K562 (cell line): ENCODE results near the gene OST4. TPM values are rescaled to one million over a fixed set of nuclear protein-coding genes. Genes with fewer than 3 reads are reported as not detected.

ENCODE experiments used
- CC2D1A ChIP-seq: fragments of 450-650 bp; IDR thresholded peaks from 2 replicates; pipeline ENCODE4 v1.6.1; 2017; ENCODE audit warnings: mild to moderate bottlenecking
- DEAF1 ChIP-seq: fragments of 450-650 bp; formaldehyde crosslinking; IDR thresholded peaks from 2 replicates; pipeline ENCODE4 v1.4.0; 2020; ENCODE audit warnings: mild to moderate bottlenecking, moderate library complexity
- DMBX1 ChIP-seq: fragments of 250-450 bp; sonication (Bioruptor Pico); IDR thresholded peaks from 2 replicates; pipeline ENCODE4 v1.8.0; 2022; ENCODE audit warnings: inconsistent platforms, mild to moderate bottlenecking, moderate library complexity, borderline replicate concordance
- HMBOX1 ChIP-seq: sonication (generic); IDR thresholded peaks from 2 replicates; pipeline ENCODE4 v1.6.1; 2016
- KDM4B ChIP-seq, 2 experiments: fragments of 450-650 bp in 1 of 2; sonication (generic) in 1 of 2; IDR thresholded peaks; 2 replicates each; pipeline ENCODE4 v1.6.1; 2016 to 2017; ENCODE audit warnings: borderline replicate concordance in 2 of 2, antibody characterized with exemption in 1 of 2, low read depth in 1 of 2, mild to moderate bottlenecking in 1 of 2
- MED1 ChIP-seq: sonication (generic); formaldehyde crosslinking; IDR thresholded peaks from 2 replicates; pipeline ENCODE4 v1.8.1; 2023; ENCODE audit warnings: missing genetic modification reagents, borderline replicate concordance
- NCOA4 ChIP-seq: fragments of 450-650 bp; IDR thresholded peaks from 2 replicates; pipeline ENCODE4 v1.6.1; 2018; ENCODE audit warnings: mild to moderate bottlenecking; ENCODE audit not compliant: partially characterized antibody
- NR2C2 ChIP-seq, 2 experiments: fragments of 200-800 bp in 1 of 2; sonication (Bioruptor generic) in 1 of 2; sonication (generic) in 1 of 2; formaldehyde crosslinking in 1 of 2; IDR thresholded peaks; 2 replicates each; pipeline versions ENCODE4 v1.6.1 to v1.8.0; 2016 to 2022; ENCODE audit warnings: mild to moderate bottlenecking in 1 of 2, missing compliant biosample characterization in 1 of 2, missing genetic modification characterization in 1 of 2, missing genetic modification reagents in 1 of 2
- RNF2 ChIP-seq: sonication (generic); IDR thresholded peaks from 2 replicates; pipeline ENCODE4 v1.6.1; 2016
- TAF1 ChIP-seq: IDR thresholded peaks from 2 replicates; pipeline ENCODE4 v1.6.1; 2011; ENCODE audit warnings: mild to moderate bottlenecking, low read length, moderate library complexity; ENCODE audit not compliant: insufficient read depth, control insufficient read depth, severe bottlenecking; ENCODE audit errors: extremely low read depth
- ZBED1 ChIP-seq: IDR thresholded peaks from 2 replicates; pipeline ENCODE4 v1.6.1; 2014
- ZNF584 ChIP-seq: fragments of 200-800 bp; sonication (Bioruptor generic); IDR thresholded peaks from 2 replicates; pipeline ENCODE4 v1.6.1; 2016; ENCODE audit warnings: low read depth, mild to moderate bottlenecking, missing genetic modification characterization, missing compliant biosample characterization
- ZNF644 ChIP-seq: fragments of 200-800 bp; sonication (Bioruptor generic); IDR thresholded peaks from 2 replicates; pipeline ENCODE4 v1.6.1; 2016; ENCODE audit warnings: low read depth, missing genetic modification characterization, missing compliant biosample characterization
- polyA plus RNA-seq, 8 experiments: library from polyadenylated mRNA; depleted of rRNA in 4 of 8; stranded (reverse) in 5 of 8; unstranded in 3 of 8; fragments of >200 nt; fragmentation: Nextera tagmentation in 2 of 8; fragmentation: Illumina TruSeq in 1 of 8; extraction: Ambion mirVana in 2 of 8; extraction: Trizol in 1 of 8; gene quantifications; 2 replicates each; pipeline versions ENCODE4 v1.2.1 to v1.2.3, GENCODE V29; 2011 to 2014; ENCODE audit warnings: inconsistent platforms in 1 of 8, missing spikeins in 1 of 8
- total RNA-seq, 7 experiments: library from RNA; depleted of rRNA in 6 of 7; stranded (reverse); fragments of >200 nt in 6 of 7; fragmentation: Illumina TruSeq in 2 of 7; extraction: Trizol in 2 of 7; gene quantifications; 2 replicates each; pipeline versions ENCODE4 v1.2.1 to v1.2.3, GENCODE V29; 2011 to 2021; ENCODE audit warnings: low replicate concordance in 1 of 7
- TF ChIP-seq, protein P1 (sequence below): fragments of 200-600 bp; sonication (generic); IDR thresholded peaks from one replicate; pipeline ENCODE4 v1.6.1; 2012; ENCODE audit warnings: mild to moderate bottlenecking, low read depth, low read length, inconsistent platforms

Gene OST4
- total and polyA plus RNA-seq, 9 of the 15 experiments (the other 6 are each of a cell fraction or from before 2014, with no cell fraction given): 186 to 1,155 (median 355) TPM

DNA sequence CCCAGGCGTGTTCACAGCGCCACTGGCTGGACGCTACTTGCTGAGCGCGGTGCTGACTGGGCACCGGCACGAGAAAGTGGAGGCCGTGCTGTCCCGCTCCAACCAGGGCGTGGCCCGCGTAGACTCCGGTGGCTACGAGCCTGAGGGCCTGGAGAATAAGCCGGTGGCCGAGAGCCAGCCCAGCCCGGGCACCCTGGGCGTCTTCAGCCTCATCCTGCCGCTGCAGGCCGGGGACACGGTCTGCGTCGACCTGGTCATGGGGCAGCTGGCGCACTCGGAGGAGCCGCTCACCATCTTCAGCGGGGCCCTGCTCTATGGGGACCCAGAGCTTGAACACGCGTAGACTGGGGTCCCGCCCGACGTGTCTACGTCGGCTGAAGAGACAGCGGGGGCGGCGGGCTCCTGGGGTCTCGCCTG, 14.2 kb upstream of the OST4 start (continued):
- TF ChIP-seq CC2D1A (no peak), RNF2 (peak; percentile 30; the same call in 1 of the 2 replicates), HMBOX1 (no peak), NR2C2 (CRISPR knock-in tag; IDR thresholded peaks at IDR 0.05) (no peak), NR2C2 (tag; IDR thresholded peaks at IDR 0.05) (no peak), ZNF644 (tag) (no peak), NCOA4 (no peak), ZBED1 (no peak), MED1 (CRISPR knock-in tag) (no peak), DMBX1 (CRISPR knock-in tag) (no peak), KDM4B (IDR thresholded peaks at IDR 0.05; ENCODE audit: borderline replicate concordance in 2 of 2, low read depth in 1 of 2) (0 out of 4 replicates have a peak, but pooled peaks of 1 of the 2 experiments have one; percentile 41), TAF1 (no peak), DEAF1 (CRISPR knock-in tag) (peak; percentile 58; the same call in 1 of the 2 replicates), ZNF584 (CRISPR knock-in tag) (no peak)
- TF ChIP-seq, protein P1, sequence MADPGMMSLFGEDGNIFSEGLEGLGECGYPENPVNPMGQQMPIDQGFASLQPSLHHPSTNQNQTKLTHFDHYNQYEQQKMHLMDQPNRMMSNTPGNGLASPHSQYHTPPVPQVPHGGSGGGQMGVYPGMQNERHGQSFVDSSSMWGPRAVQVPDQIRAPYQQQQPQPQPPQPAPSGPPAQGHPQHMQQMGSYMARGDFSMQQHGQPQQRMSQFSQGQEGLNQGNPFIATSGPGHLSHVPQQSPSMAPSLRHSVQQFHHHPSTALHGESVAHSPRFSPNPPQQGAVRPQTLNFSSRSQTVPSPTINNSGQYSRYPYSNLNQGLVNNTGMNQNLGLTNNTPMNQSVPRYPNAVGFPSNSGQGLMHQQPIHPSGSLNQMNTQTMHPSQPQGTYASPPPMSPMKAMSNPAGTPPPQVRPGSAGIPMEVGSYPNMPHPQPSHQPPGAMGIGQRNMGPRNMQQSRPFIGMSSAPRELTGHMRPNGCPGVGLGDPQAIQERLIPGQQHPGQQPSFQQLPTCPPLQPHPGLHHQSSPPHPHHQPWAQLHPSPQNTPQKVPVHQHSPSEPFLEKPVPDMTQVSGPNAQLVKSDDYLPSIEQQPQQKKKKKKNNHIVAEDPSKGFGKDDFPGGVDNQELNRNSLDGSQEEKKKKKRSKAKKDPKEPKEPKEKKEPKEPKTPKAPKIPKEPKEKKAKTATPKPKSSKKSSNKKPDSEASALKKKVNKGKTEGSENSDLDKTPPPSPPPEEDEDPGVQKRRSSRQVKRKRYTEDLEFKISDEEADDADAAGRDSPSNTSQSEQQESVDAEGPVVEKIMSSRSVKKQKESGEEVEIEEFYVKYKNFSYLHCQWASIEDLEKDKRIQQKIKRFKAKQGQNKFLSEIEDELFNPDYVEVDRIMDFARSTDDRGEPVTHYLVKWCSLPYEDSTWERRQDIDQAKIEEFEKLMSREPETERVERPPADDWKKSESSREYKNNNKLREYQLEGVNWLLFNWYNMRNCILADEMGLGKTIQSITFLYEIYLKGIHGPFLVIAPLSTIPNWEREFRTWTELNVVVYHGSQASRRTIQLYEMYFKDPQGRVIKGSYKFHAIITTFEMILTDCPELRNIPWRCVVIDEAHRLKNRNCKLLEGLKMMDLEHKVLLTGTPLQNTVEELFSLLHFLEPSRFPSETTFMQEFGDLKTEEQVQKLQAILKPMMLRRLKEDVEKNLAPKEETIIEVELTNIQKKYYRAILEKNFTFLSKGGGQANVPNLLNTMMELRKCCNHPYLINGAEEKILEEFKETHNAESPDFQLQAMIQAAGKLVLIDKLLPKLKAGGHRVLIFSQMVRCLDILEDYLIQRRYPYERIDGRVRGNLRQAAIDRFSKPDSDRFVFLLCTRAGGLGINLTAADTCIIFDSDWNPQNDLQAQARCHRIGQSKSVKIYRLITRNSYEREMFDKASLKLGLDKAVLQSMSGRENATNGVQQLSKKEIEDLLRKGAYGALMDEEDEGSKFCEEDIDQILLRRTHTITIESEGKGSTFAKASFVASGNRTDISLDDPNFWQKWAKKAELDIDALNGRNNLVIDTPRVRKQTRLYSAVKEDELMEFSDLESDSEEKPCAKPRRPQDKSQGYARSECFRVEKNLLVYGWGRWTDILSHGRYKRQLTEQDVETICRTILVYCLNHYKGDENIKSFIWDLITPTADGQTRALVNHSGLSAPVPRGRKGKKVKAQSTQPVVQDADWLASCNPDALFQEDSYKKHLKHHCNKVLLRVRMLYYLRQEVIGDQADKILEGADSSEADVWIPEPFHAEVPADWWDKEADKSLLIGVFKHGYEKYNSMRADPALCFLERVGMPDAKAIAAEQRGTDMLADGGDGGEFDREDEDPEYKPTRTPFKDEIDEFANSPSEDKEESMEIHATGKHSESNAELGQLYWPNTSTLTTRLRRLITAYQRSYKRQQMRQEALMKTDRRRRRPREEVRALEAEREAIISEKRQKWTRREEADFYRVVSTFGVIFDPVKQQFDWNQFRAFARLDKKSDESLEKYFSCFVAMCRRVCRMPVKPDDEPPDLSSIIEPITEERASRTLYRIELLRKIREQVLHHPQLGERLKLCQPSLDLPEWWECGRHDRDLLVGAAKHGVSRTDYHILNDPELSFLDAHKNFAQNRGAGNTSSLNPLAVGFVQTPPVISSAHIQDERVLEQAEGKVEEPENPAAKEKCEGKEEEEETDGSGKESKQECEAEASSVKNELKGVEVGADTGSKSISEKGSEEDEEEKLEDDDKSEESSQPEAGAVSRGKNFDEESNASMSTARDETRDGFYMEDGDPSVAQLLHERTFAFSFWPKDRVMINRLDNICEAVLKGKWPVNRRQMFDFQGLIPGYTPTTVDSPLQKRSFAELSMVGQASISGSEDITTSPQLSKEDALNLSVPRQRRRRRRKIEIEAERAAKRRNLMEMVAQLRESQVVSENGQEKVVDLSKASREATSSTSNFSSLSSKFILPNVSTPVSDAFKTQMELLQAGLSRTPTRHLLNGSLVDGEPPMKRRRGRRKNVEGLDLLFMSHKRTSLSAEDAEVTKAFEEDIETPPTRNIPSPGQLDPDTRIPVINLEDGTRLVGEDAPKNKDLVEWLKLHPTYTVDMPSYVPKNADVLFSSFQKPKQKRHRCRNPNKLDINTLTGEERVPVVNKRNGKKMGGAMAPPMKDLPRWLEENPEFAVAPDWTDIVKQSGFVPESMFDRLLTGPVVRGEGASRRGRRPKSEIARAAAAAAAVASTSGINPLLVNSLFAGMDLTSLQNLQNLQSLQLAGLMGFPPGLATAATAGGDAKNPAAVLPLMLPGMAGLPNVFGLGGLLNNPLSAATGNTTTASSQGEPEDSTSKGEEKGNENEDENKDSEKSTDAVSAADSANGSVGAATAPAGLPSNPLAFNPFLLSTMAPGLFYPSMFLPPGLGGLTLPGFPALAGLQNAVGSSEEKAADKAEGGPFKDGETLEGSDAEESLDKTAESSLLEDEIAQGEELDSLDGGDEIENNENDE: no peak
